Measurements from ENCODE around the gene CDH4.

The CDH4 gene

DNA sequence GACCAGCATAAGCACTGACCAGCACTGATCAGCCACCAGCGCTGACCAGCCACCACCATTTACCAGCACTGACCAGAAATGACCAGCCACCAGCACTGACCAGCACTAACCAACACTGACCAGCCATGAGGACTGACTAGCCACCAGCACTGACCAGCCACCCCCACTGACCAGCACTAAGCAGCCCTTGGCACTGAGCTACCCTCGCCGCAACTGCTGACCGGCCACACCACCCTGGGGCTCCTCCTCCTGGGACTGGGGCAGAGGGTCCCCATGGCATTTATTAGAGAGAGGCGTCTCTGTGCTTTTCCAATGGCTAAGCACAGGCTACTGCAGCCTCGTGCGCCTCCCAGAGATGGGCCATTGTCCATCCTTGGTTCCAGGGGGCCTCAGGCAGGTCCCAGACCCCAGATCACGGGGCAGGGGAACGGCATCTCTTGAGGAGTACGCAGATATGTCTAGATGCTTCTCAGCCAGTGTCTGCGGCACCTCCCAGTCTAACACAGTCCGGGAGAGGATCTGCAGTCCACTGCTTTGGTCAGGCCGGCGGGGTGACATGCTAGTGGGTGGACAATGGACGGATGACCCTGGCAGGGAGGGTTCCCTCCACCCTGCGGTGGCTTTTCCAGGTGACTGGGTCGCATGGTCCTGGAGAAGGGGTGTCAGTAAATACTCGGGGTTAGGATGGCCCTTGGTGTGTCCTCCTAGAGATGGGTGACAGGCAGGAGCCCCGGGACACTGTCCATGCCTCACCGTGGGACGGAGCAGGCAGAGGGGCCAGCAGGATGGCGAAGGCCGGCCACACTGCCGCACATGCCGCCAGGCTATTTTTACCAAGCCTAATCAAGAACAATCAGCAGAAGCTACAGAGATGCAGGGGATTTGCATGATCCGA is 645.6 kb downstream of the CDH4 start:
- DNase-seq = no peak

GRCh38 chr20:61898405-61898804 is 646.3 kb downstream of the CDH4 start:
- no peak for DNase-seq

DNA sequence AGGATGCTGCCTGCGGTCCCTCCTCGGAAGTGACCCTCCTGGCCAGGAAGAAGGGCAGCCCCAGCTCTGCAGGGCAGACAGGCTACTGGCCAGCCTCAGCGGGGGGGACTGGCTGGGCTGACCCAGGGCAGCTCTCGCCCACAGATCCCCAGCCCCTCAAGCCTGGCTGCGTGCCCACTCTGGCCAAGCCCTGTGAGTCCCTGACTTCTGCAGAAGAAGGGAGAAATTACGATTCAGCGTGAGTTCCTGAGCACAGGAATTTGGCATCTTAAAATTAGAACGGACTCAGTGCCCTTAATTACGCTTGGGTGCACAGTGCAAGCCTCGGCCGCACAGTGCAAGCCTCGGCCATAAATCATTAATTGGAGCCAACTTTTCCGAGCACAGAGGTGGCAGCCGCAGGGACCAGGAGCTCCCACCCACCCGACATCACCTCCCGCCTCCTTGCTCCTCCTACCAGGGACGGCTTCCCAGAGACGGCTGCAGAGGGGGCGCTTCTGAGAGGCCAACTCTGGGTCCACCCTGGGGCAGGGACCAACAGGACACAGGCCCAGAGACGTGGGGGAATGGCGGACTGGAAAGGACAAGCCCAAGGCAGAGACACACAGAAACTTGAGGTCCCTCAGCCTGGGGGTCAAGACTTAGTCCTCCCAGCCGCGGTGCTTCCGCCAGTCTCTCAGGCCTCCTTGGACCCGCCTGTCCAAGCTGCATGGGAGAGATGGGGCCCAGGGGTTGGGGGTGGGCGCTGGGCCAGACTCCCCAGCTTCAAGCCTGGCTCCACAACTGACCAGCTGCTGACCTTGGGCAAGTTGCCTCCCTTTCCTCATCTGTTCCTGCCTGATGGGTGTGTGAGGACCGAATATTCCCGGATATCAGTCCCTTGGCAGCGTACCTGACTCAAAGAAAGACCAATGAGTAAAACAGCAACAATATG is 648.2 kb downstream of the CDH4 start:
- no peak for DNase-seq

GRCh38 chr20:61900945-61901293 is 648.9 kb downstream of the CDH4 start:
- no peak for DNase-seq

DNA sequence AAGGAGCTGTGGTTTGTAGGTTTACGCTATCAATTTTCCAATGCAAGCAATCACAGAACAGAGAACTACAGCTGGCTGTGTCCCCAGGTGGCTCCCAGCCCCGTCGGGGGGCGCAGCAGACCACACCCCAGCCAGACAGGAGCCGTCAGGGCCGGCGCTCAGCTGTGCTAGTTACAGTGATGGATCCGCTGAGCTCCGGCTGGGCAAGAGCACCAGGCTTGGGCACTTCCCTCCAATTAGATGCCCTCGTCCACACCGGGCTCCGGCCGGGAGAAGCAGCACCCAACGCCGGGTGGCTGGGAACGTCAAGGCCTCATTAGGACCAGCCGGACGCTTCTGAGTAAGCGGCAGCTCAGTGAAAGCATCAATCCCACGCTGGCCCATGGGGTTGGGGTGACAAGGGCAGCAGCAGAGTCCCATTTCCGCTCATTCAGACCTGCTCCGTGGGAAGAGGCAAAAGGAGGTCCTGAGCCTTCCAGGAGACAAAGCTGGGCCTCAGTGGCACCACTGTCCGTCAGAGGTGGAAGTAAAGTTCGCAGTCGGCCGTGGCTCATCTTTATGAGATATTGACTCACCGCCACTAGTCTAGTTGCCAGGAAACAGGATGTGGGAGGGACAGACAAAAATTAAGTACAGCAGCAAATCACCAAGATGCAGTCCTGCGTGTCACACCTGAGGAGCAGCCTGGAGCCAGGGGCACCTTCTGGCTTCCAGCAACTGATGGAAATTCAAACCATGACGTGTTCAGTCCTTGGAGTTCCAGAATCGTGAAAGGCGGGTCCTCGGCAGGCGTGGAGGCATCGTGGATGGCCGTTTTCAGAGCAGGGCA is 649.5 kb downstream of the CDH4 start:
- DNase-seq = no peak

DNA sequence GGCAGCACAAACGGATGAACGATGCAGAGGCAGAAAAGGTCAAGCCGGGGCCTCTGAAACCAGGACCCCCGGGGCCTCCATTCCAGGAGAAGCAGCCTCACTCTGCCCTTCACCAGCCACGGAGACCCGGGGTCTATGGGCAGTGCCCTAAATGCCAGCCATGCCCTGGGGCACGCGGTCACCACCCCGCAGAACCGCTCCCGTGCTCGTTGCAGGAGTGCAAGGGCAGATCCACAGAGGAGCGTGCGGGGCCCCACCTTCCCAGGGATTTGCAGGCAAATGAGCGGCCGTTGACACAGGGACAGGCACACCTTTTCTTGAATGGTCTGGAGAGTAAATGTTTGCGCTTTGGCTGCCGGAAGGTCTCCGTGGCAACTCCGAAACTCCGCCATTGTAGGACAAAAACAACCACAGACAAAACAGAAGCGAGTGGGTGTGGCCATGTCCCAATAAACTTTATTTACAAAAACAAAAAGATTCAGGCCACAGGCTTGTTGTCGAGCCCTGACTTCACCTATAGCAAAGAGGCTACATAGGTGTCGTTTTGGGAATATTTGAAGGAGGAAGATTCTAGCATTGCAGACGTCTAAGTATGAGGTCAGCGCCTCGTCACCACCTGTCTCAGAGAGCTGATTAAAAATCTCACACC is 650.3 kb downstream of the CDH4 start:
- DNase-seq = no peak

- no peak for DNase-seq
Observed at GRCh38 chr20:61903575-61904340, 651.7 kb downstream of the CDH4 start.

DNA sequence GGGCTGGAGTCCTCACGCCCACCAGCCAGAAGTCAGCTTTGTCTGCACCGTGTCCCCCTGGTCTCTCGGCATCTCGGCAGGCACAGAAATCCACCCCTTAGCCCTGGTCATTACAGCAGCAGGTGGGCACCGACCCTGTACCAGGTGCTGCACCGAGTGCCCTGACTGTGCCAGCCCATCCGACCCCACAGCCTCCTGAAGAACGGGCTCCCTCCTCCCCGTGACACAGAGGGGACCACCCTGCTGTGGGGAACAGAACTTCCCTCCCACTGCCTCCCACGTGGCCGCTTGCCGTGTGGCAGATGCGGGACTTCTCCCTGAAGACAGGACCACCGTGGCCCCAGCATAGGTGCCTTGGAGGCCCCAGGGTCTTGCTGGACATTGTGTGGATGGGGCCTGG is 652.4 kb downstream of the CDH4 start:
- no peak for DNase-seq

DNA sequence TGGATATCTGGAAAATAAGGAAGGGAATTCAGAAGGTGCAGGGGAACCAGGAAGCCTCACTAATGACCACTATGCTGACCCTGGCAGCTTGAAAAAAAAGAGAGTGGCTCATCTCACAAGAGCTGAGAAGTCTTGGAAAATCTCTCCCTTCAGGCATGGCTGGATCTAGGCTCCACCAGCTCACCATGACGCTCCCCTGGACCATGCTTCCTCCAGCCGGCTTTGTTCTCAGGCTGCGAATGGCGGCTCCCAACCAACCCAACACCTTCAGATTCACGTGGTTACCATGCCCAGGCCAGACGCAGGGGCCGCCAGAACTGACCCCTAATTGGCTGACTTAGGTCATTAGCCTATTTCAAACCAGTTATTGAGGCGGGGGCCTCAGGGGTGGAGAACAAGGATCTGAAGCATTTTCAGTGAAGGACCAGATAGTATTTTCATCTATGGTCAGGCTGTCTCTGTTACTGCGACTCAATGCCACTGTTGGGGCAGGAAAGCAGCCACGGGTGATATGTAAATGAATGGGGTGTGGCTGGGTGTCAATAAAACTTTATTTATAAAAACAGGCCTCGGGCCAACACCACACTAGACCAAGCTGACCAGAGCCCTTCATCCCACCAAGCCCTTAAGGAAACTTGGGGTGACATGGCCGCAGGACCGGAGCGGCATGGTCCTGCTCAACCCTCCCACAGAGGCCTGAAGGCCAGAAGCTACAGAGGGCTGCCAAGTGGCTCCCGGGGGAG is 653.9 kb downstream of the CDH4 start:
- no peak for DNase-seq

GRCh38 chr20:61907081-61907891 is 655.2 kb downstream of the CDH4 start:
- DNase-seq = no peak

DNA sequence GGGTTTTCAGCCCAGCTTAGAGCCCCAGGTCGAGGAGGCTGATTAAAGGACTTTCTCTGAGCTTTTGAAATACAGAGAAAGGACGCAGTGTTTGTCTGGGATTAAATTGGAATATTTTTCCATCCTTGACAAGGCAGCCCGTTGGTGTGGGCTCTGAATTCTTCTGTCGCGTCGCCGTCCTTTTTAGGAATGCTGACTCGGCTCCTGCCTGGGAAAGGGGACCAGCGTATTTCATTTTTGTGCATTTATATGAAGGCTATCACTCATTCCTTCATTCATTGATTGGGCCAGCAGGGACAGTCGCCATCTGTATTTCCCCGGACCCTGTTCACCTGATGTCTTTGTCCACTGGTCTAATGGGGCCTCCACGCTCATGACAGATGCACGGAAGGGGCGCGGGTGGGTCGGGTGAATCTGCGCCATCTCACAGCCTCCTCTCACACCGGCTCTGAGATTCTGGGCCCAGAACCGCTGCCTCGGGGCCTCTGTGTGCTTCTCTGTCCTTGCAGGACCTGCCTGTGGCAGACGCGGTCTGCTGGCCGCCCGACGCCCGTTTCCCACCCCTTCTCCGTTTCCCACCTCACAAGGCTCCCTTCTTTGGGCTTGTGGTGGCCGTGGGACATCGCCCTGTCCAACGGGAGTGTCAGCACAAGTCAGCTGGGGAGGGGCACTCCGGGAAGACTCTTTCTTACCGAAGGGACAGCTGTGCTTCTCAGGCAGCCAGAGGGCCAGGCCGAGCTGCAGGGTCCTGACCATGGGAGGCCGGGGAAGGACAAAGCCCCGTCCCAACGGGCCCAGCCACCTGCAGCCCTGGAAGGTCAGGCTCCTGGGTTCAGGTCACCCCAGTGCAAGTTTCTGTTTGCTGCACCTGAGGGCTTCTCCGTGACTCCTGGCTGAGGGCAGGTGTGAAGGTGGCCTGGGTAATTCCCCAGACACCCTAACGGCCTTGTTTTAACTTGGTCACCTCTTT is 656.3 kb downstream of the CDH4 start:
- DNase-seq = no peak

GRCh38 chr20:61909028-61909427 is 657.0 kb downstream of the CDH4 start:
- DNase-seq = no peak

DNA sequence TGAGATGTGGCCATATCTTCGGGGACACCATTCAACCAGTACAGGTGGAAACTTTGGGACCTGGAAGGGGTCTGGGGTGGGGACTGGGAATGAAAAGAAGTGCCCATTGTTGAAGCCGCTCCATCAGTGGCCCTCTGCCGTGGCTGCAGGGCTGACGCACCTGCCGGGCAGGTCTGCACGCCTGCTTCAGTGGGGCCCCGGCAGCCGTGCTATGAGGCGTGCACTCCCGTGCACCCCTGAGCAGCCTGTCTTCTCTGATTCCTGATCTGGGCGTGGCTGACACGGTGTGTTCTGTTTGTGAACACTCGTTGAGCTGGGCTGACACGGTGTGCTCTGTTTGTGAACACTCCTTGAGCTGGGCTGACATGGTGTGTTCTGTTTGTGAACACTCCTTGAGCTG is 657.8 kb downstream of the CDH4 start:
- no peak for DNase-seq

DNA sequence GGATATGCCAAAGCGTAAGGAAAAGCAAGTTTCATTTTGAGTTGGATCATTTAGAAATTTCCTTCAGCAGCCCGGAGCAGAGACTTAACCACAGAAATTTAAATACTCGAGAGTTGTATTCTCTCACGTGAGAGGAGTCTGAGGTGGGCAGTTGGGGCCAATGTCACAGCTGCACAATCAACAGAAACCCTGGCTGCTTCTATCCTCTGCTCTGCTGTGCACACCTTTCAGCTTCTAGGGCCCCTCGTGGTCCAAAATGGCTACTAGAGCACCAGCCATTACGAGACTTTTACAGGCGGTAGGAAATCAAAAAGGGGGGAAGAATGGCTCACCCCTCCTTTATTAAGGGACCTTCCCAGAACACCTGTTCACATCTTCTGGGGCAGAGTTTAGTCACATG is 659.8 kb downstream of the CDH4 start:
- no peak for DNase-seq

DNA sequence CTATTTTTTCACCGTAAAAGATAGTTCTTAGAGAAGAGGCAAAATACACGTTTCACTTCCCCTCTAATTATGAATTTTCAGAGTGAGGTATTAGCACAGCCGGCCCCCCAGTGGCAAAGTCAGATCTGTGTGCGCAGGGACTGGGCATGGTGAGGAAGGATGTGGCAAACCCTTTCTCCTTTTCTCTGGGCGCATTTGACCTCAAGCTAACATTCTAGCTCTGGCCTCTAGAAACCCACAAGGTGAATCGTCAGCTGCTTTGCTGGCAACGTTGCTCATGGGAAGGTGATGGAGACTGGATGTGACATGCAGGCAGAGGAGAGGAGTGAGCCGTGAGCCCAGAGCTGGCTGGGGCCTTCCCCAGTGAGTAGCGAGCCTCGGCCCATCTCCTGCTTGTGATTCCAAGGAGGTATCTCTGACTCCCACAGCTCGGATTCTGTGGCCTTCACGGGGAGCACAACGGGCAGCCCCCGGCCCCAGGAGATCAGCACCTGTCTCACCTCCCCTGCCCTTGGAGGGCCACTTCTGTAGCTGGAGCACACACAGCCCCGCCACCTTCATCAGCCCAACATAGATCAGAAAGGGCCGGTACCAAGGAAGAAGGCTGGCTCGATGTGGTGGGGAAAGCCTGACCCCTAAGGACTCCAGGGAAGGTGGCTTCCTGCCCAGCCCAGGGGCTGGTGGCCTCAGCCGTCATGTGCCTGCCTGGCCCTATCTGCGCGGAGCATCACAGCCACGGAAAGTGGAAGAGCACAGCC is 660.8 kb downstream of the CDH4 start:
- DNase-seq = no peak

DNA sequence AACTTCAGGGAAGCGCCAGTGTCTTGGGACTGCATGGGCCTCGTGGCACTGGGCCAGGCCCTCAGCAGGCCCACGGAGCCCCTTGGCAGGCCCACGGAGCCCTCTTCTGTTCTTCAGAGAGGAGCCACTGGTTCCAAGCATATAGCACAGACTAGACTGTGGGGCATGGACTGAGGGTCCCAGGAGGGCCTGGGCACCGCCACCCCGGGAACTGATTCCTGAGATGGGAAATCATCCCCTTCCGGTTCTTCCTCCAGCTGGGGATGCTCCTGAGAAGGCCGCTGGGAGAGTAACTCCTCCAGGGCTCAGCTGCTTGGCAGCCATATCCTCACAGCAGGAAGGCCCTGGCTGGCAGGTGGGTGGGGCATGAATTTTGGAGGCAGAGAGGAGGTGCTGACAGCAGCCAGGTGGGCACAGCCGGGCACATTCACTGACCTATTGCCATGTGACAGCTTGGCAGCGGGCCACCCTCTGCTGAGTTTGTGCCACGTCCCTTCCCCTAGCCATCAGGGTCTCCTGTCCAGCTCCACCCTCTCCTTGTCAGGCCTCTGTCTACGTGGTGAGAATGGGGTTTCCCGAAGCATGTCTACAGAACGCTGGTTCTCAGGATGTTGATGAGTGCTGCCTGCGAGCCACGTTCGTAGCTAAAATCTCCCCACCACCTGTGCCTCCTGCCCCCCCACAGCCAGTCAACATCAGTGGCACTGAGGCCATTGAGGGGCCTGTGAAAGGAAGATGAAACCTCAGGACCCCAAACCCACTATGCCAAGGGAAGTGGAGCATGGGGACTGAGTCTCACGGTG is 661.6 kb downstream of the CDH4 start:
- no peak for DNase-seq

DNA sequence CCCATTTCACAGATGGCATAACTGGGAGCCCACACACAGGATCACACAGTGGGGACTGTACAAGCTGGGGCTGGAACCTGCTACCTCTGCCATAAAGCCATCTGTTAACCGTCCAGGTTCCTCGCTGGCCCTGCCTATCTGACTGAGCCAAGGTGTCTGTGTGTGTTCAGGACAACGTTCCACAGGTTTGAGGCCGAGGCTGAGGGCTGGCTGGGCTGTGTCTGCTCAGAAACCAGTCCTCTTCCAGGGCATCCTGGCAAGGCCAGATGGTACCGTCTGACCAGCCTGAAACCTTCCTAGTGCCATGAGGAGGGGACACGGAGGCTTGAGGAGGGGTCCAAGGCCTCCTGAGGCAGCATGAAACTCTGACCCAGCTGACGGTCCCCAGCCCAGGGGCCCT is 663.0 kb downstream of the CDH4 start:
- no peak for DNase-seq

Data from CD4-positive, alpha-beta T cell treated with Interleukin-21 for 1 hour (primary cell).